ENCODE results near the gene MCM6.

Gene MCM6

GRCh38 chr2:135905679-135906078, 29.4 kb upstream of the MCM6 start:
- TF ChIP-seq BACH2 (CRISPR knock-in tag; IDR thresholded peaks at IDR 0.05; ENCODE audit: borderline replicate concordance) (no peak), PPARA (CRISPR knock-in tag; IDR thresholded peaks at IDR 0.05; ENCODE audit: borderline replicate concordance) (no peak), PATZ1 (CRISPR knock-in tag; IDR thresholded peaks at IDR 0.05; ENCODE audit: borderline replicate concordance) (no peak), ZC3H10 (CRISPR knock-in tag; IDR thresholded peaks at IDR 0.05) (no peak), ZNF8 (CRISPR knock-in tag; IDR thresholded peaks at IDR 0.05) (no peak), CREB5 (CRISPR knock-in tag; IDR thresholded peaks at IDR 0.05; ENCODE audit: low read depth) (no peak), SNAI2 (CRISPR knock-in tag; IDR thresholded peaks at IDR 0.05) (no peak), ZFP3 (CRISPR knock-in tag; IDR thresholded peaks at IDR 0.05) (no peak), ISL1 (CRISPR knock-in tag; IDR thresholded peaks at IDR 0.05) (no peak), GLIS3 (CRISPR knock-in tag; IDR thresholded peaks at IDR 0.05) (no peak), ZNF565 (CRISPR knock-in tag; conservative IDR thresholded peaks at IDR 0.05; ENCODE audit: low read depth) (no peak), CSRNP3 (CRISPR knock-in tag; IDR thresholded peaks at IDR 0.05) (no peak), TCF4 (CRISPR knock-in tag; IDR thresholded peaks at IDR 0.05; ENCODE audit: borderline replicate concordance) (no peak), ZFP30 (CRISPR knock-in tag; IDR thresholded peaks at IDR 0.05) (no peak), OSR1 (CRISPR knock-in tag; IDR thresholded peaks at IDR 0.05) (no peak), ESRRG (CRISPR knock-in tag; IDR thresholded peaks at IDR 0.05) (no peak)
- TF ChIP-seq, protein P1, sequence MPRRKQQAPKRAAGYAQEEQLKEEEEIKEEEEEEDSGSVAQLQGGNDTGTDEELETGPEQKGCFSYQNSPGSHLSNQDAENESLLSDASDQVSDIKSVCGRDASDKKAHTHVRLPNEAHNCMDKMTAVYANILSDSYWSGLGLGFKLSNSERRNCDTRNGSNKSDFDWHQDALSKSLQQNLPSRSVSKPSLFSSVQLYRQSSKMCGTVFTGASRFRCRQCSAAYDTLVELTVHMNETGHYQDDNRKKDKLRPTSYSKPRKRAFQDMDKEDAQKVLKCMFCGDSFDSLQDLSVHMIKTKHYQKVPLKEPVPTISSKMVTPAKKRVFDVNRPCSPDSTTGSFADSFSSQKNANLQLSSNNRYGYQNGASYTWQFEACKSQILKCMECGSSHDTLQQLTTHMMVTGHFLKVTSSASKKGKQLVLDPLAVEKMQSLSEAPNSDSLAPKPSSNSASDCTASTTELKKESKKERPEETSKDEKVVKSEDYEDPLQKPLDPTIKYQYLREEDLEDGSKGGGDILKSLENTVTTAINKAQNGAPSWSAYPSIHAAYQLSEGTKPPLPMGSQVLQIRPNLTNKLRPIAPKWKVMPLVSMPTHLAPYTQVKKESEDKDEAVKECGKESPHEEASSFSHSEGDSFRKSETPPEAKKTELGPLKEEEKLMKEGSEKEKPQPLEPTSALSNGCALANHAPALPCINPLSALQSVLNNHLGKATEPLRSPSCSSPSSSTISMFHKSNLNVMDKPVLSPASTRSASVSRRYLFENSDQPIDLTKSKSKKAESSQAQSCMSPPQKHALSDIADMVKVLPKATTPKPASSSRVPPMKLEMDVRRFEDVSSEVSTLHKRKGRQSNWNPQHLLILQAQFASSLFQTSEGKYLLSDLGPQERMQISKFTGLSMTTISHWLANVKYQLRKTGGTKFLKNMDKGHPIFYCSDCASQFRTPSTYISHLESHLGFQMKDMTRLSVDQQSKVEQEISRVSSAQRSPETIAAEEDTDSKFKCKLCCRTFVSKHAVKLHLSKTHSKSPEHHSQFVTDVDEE (CRISPR knock-in tag; IDR thresholded peaks at IDR 0.05) = no peak
- TF ChIP-seq, protein P2, sequence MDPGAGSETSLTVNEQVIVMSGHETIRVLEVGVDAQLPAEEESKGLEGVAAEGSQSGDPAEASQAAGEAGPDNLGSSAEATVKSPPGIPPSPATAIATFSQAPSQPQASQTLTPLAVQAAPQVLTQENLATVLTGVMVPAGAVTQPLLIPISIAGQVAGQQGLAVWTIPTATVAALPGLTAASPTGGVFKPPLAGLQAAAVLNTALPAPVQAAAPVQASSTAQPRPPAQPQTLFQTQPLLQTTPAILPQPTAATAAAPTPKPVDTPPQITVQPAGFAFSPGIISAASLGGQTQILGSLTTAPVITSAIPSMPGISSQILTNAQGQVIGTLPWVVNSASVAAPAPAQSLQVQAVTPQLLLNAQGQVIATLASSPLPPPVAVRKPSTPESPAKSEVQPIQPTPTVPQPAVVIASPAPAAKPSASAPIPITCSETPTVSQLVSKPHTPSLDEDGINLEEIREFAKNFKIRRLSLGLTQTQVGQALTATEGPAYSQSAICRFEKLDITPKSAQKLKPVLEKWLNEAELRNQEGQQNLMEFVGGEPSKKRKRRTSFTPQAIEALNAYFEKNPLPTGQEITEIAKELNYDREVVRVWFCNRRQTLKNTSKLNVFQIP (CRISPR knock-in tag; IDR thresholded peaks at IDR 0.05; ENCODE audit: borderline replicate concordance, low read depth) = no peak
- no peak for ATAC-seq

DNA sequence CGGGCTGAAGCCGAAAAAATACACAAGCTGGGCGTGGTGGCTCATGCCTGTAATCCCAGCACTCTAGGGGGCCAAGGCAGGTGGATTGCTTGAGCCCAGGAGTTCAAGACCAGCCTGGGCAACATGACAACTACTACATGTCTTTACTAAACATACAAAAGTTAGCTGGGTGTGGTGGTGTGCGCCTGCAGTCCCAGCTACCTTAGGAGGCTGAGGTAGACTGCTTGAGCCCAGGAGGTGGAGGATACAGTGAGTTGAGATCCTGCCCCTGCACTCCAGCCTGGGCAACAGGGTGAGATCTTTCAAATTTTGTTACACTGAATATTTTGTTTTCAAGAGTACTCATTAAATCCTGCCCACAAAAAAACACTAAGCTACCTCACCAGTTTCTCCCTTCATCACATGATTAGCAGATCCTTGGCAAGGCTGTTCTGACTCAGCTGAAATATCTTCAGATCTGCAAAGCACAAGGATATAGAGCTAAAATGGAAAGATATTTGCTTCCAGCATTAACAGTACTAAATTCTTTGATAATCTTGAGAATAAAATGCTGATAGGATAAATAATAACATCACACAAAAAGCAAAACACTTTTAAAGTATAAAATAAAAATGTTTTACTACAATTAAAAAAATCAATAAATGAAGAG, 28.2 kb upstream of the MCM6 start:
- ATAC-seq = peak; percentile 60
- TF ChIP-seq ZNF8 (CRISPR knock-in tag; IDR thresholded peaks at IDR 0.05) (no peak), CSRNP3 (CRISPR knock-in tag; IDR thresholded peaks at IDR 0.05) (no peak), ZC3H10 (CRISPR knock-in tag; IDR thresholded peaks at IDR 0.05) (no peak), ISL1 (CRISPR knock-in tag; IDR thresholded peaks at IDR 0.05) (no peak), ZFP3 (CRISPR knock-in tag; IDR thresholded peaks at IDR 0.05) (no peak), RARB (CRISPR knock-in tag; IDR thresholded peaks at IDR 0.05) (no peak), ZFP30 (CRISPR knock-in tag; IDR thresholded peaks at IDR 0.05) (no peak)
